Neutrophil (primary cell): ENCODE measurements around the gene RAC3.

Experiments
- H3K27ac ChIP-seq: fragments of 200-600 bp; sonication (generic); 2 replicates; pipeline ENCODE4 v1.5.1; 2016; ENCODE audit warnings: mild to moderate bottlenecking, moderate library complexity
- H3K27me3 ChIP-seq: fragments of 200-600 bp; sonication (generic); 2 replicates; pipeline ENCODE4 v1.6.0; 2016; ENCODE audit warnings: mild to moderate bottlenecking
- H3K36me3 ChIP-seq: fragments of 200-600 bp; sonication (generic); 2 replicates; pipeline ENCODE4 v1.5.1; 2017
- H3K4me1 ChIP-seq, 2 experiments: fragments of 200-600 bp in 1 of 2; sonication (generic) in 1 of 2; 1 replicate in 1 of 2; 2 replicates in 1 of 2; pipeline versions ENCODE4 v1.5.1 to v1.6.1; 2013 to 2016; ENCODE audit warnings: low read depth in 1 of 2, low read length in 1 of 2, mild to moderate bottlenecking in 1 of 2, moderate library complexity in 1 of 2; ENCODE audit not compliant: control insufficient read depth in 1 of 2, insufficient read depth in 1 of 2
- H3K4me3 ChIP-seq, 2 experiments: fragments of 200-600 bp in 1 of 2; sonication (generic) in 1 of 2; 1 replicate in 1 of 2; 2 replicates in 1 of 2; pipeline ENCODE4 v1.5.1; 2013 to 2016; ENCODE audit warnings: low read depth in 1 of 2, low read length in 1 of 2, mild to moderate bottlenecking in 1 of 2, moderate library complexity in 1 of 2
- H3K9me3 ChIP-seq: fragments of 200-600 bp; sonication (generic); 2 replicates; pipeline ENCODE4 v1.5.1; 2016
- TF ChIP-seq, protein P1 (sequence below): fragments of 200-600 bp; sonication (generic); IDR thresholded peaks from 2 replicates; pipeline ENCODE4 v1.5.1; 2016; ENCODE audit warnings: antibody characterized with exemption

RAC3 gene

DNA sequence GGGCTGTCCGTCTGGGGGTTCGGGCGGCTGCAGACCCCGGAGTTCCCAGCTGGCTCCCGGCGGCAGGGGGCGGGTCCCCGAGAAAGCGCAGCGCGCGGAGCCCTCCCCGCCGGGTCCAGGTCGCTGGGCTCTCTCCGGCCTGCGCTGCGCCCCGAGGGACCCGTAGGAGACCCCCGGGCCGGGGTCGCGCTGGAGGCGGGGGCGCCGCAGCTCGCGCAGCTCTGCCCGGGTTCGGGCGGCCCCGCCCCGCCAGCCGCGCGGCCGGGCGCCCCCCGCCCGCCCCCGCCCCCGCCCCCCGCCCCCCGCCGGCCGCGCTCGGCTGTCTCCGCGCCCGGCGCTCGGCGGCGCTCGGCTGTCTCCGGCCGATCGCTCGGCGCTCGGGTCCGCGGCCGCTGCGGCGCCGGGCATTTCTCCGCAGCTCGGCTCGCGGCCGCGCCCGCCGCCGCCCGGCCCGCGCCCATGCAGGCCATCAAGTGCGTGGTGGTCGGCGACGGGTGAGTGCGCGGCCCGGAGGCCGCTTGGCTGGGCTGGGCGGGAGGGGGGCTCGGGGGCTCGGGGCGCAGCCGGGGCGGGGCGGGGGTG, at the start of gene RAC3:
Gene RAC3 (plus strand): TSS at position 376 of the 582 bp plus-strand sequence. CDS start 84 bp downstream, at position 460.
- TF ChIP-seq, protein P1, sequence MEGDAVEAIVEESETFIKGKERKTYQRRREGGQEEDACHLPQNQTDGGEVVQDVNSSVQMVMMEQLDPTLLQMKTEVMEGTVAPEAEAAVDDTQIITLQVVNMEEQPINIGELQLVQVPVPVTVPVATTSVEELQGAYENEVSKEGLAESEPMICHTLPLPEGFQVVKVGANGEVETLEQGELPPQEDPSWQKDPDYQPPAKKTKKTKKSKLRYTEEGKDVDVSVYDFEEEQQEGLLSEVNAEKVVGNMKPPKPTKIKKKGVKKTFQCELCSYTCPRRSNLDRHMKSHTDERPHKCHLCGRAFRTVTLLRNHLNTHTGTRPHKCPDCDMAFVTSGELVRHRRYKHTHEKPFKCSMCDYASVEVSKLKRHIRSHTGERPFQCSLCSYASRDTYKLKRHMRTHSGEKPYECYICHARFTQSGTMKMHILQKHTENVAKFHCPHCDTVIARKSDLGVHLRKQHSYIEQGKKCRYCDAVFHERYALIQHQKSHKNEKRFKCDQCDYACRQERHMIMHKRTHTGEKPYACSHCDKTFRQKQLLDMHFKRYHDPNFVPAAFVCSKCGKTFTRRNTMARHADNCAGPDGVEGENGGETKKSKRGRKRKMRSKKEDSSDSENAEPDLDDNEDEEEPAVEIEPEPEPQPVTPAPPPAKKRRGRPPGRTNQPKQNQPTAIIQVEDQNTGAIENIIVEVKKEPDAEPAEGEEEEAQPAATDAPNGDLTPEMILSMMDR, result no peak
- Histone ChIP-seq H3K4me1 (peaks cover 27 to 35% of the 10 kb centered on the region in 2 experiments), H3K4me3 (peak within 1 kb of the TSS; percentile 58 to 64), H3K27ac (peak within 1 kb of the TSS; percentile 41), H3K36me3 (no peaks in the 10 kb centered on the region), H3K9me3 (no peaks in the 10 kb centered on the region), H3K27me3 (peaks cover 24% of the 10 kb centered on the region)

DNA sequence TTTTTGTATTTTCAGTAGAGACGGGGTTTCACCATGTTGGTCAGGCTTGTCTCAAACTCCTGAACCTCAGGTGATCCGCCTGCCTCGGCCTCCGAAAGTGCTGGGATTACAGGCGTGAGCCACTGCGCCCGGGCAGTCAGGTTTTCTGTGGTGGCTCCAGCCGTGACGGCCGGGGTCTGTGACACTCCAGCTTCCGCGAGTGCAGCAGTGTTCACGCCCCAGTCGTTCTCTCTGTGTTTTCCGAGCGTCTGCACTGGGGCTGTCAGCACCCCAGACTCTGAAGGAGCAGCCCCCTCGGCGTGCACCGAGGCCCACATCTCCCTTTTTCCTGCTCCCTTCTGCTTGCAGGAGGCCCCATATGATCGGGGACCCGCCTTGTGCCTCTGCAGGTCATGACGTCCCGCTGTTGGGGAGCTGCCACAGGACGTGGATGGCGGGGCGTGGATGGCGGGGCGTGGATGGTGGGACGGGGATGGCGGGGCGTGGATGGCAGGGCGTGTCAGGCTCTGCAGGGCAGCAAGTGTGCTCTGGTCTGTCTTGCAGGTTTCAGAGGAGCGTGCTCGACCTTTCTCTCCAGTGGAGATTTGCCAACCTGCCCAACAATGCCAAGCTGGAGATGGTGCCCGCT, 48.4 kb upstream of the RAC3 start:
- Histone ChIP-seq H3K36me3 (peaks cover 34% of the 10 kb centered on the region), H3K4me3 (no peak overlapping the region), H3K27me3 (no peaks in the 10 kb centered on the region), H3K4me1 (peaks cover 8 to 11% of the 10 kb centered on the region in 2 experiments), H3K27ac (no peak overlapping the region), H3K9me3 (no peaks in the 10 kb centered on the region)
- TF ChIP-seq, protein P1, result no peak

DNA sequence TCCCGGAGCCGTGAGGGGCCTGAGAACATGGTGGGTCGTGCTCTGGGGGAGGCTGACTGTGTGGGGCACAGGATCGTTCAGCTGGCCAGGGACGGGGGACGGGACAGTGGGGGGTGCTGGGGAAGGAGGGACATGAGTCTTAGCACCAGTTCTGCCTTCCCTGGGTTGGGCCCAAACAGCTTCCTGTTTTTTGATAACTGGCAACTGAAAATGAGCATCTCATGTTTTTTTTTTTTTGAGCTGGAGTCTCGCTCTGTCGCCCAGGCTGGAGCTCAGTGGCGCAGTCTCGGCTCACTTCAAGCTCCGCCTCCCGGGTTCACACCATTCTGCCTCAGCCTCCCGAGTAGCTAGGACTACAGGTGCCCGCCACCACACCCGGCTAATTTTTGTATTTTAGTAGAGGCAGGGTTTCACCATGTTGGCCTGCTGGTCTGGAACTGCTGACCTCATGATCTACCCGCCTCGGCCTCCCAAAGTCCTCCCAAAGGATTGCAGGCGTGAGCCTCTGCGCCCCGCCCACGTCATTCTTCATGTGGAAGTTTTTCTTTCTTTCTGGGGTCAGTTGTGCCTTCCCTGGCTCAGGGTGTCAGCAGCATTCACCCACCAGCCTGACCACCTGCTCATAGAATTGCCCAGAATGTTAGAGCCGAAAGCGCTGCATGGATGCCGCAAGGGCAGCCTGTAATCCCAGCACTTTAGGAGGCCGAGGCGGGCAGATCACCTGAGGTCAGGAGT, 47.7 kb upstream of the RAC3 start:
- Histone ChIP-seq H3K4me1 (peaks cover 4 to 6% of the 10 kb centered on the region in 2 experiments), H3K36me3 (peaks cover 34% of the 10 kb centered on the region), H3K4me3 (no peak overlapping the region), H3K27me3 (no peaks in the 10 kb centered on the region), H3K27ac (no peak overlapping the region), H3K9me3 (no peaks in the 10 kb centered on the region)
- TF ChIP-seq, protein P1, result no peak

DNA sequence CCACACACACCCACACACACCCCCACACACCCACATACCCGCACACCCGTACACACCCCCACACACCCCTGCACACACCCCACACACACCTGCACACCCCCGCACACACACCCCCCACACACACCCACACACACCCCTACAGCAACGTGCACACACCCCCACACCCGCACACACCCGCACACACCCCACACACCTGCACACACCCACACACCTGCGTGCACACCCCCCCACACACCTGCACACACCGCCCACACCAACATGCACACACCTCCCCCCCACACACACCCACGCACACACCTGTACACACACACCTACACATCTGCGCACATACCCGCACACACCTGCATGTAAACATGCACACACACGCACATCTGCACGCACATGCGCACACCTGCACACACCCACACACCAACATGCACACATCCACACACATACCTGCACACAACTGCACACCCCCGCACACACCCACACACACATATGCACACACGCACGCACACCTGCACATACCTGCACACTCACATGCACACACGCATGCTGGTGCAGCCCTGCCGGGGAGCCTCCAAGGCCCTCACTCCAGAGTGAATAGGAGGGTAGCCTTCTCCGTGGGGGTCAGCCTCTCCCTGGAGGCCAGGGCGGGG, 46.6 kb upstream of the RAC3 start:
- peaks cover 34% of the 10 kb centered on the region for H3K36me3 ChIP-seq

DNA sequence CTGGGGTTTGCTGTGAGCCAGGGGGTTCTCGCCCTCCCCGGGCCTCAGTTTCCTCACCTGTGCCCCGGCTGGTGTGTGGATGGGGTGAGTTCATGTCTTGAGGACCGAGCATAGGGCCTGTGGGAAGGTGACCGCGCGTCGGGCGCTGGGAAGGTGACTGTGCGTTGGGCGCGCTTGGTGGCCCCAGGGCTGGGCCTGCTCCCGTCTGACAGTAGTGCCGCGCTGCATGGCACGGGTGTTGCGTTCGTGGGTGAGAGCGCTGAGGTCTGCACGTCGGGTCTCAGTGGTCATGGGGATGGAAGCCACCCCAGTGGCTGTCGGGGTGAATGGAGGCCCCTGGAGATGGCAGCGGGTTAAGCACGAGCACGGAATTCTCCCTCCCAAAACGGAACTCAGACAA, 44.9 kb upstream of the RAC3 start:
- peaks cover 34% of the 10 kb centered on the region for H3K36me3 ChIP-seq
- TF ChIP-seq, protein P1, result no peak
- no peak overlapping the region for H3K4me3 ChIP-seq
- H3K4me1 ChIP-seq, result no peaks in the 10 kb centered on the region
- no peaks in the 10 kb centered on the region for H3K9me3 ChIP-seq
- no peaks in the 10 kb centered on the region for H3K27me3 ChIP-seq
- no peak overlapping the region for H3K27ac ChIP-seq

More for the DNA sequence above, 46.6 kb upstream of the RAC3 start:
- H3K4me1 ChIP-seq, result peaks cover 4 to 6% of the 10 kb centered on the region in 2 experiments
- H3K9me3 ChIP-seq, result no peaks in the 10 kb centered on the region
- no peak overlapping the region for H3K4me3 ChIP-seq
- TF ChIP-seq, protein P1, result no peak
- H3K27ac ChIP-seq, result no peak overlapping the region
- H3K27me3 ChIP-seq, result no peaks in the 10 kb centered on the region
